ENCODE data around the gene SLC6A9.

Gene SLC6A9

DNA sequence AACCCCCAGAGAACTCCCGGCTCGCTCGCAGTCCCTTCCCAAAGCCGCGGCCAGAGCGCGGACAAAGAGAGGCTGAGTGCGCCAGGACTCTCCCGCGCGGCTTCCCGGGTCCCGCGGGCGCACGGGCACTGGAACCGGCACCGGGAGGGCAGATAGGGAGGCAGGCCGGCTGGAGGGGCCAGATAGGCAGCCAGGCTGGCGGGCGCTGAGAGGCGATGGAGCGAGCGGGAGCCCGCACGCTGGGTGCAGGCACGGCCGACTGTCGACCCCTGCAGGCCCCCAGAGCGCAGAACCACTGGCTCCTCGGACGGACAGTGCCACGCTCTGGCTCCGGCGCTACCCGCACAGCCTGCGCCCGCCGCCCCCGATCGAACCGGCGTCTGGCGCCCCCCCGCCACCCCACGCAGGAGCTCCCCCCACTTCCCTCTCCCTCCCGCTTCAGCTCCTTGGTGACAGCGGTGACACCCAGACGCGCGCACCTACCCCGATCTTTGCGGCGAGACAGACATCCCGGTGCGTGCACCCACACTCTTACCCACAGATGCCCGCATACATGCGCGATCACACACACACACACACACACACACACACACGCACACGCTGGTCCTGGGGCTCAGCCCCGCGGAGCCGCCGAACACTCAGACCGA, 534 bp downstream of the SLC6A9 start:
- no peaks in the 10 kb centered on the region for H3K27me3 ChIP-seq (replicated peaks; ENCODE audit: control insufficient read depth, insufficient read depth, low read length)
- H3K4me3 ChIP-seq (replicated peaks; ENCODE audit: low read depth, low read length) = peak overlapping the region; percentile 71
- DNase-seq (ENCODE audit: extremely low read depth, insufficient read length) = no peak
- no peaks in the 10 kb centered on the region for H3K36me3 ChIP-seq (ENCODE audit: control insufficient read depth, insufficient read depth, low read length)
- TF ChIP-seq, protein P1, sequence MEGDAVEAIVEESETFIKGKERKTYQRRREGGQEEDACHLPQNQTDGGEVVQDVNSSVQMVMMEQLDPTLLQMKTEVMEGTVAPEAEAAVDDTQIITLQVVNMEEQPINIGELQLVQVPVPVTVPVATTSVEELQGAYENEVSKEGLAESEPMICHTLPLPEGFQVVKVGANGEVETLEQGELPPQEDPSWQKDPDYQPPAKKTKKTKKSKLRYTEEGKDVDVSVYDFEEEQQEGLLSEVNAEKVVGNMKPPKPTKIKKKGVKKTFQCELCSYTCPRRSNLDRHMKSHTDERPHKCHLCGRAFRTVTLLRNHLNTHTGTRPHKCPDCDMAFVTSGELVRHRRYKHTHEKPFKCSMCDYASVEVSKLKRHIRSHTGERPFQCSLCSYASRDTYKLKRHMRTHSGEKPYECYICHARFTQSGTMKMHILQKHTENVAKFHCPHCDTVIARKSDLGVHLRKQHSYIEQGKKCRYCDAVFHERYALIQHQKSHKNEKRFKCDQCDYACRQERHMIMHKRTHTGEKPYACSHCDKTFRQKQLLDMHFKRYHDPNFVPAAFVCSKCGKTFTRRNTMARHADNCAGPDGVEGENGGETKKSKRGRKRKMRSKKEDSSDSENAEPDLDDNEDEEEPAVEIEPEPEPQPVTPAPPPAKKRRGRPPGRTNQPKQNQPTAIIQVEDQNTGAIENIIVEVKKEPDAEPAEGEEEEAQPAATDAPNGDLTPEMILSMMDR (IDR thresholded peaks at IDR 0.05; ENCODE audit: insufficient read depth, low read length, poor library complexity, severe bottlenecking) = peak; percentile 32

DNA sequence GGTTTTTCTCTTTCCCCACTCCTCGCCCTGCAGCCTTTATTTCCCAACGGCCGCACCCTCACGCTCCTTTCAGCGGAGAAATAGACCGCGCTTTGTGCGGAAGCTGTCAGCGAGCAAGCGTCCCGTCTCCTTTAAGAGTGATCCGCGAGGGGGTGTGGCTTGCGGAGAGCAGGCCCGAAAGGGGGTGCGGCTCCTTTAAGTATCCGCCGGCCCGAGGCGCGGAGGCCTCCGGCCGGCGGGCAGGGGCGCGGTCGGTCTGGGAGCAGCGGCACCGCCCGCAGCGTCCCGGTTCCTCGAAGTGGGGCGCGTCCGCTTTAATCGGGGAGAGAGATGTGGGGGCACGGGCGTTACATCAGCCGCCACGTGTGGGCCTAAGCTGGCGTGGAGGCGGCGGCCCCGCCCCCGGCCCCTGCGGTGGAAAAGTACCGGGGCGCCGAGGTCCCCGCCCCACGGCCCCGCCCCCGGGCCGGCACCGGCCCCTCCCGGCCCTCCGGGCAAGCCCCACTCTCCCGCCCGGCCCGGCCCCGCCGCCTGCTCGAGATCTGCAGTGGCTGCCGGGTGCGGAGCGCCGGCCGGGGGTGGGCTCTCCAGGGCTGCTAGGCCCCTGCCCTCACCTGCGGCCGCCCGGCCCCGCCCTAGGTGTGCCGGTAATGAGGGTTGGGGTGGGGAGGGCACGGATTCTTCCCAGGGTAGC, 1.2 kb downstream of the SLC6A9 start:
- Histone ChIP-seq H3K27me3 (replicated peaks; ENCODE audit: control insufficient read depth, insufficient read depth, low read length) (no peaks in the 10 kb centered on the region), H3K4me3 (replicated peaks; ENCODE audit: low read depth, low read length) (peak overlapping the region; percentile 71), H3K36me3 (ENCODE audit: control insufficient read depth, insufficient read depth, low read length) (no peaks in the 10 kb centered on the region)
- TF ChIP-seq, protein P1 (IDR thresholded peaks at IDR 0.05; ENCODE audit: insufficient read depth, low read length, poor library complexity, severe bottlenecking) = no peak
- DNase-seq (ENCODE audit: extremely low read depth, insufficient read length) = peak; percentile 90

DNA sequence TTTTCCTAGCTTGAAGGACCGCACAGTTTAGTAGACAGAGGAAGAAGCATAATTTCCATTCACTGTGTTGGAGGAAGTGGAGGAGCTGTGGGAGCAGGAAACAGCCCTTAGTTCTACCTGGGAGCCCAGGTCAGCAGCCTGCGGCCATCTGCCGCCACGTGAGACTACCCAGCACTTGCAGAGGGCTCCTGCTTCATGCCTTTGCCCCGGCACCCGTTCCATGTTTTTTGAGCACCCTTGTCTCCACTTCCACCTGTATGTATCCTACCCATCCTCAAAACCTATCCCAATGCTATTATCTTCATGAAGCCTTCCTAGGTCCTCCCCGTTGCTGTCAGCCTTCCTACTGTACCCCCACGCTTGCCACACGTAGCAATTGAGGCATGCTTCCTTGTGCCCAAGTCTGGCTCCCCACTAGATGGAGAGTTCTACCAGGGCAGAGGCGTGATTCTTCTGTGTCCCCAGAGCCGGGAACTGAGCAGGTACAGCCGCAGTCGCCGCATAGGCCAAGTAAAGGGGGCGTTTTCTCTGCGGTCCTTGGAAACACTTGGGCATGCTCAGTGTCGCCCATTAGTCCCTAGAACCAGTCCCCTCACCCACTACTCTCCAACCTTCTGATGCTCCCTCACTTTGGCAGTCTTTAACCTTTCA, 1.9 kb downstream of the SLC6A9 start:
- DNase-seq (ENCODE audit: extremely low read depth, insufficient read length) = no peak

DNA sequence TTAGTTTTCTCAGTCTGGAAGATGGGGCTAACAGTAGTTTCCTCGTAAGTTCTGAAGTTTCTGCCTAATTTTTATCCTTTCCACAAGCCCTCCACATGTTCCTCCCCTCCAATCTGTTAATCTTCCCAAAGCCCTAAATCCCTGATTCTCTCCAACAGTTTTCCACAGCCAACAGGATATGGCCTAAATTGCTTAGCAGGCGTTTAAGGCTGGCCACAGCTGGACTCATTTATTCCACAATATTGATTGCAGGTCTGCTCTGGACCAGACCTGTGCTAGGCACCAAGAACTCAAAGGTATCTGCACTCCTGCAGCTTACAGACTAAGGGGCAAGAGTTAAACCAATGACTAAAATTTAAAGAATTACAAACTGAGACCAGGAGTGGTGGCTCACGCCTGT, 3.9 kb downstream of the SLC6A9 start:
- H3K4me3 ChIP-seq (replicated peaks; ENCODE audit: low read depth, low read length) = no peak overlapping the region
- no peaks in the 10 kb centered on the region for H3K27me3 ChIP-seq (replicated peaks; ENCODE audit: control insufficient read depth, insufficient read depth, low read length)
- DNase-seq (ENCODE audit: extremely low read depth, insufficient read length) = no peak

More for the DNA sequence above, 1.9 kb downstream of the SLC6A9 start:
- peak overlapping the region; percentile 71 for H3K4me3 ChIP-seq (replicated peaks; ENCODE audit: low read depth, low read length)
- no peaks in the 10 kb centered on the region for H3K36me3 ChIP-seq (ENCODE audit: control insufficient read depth, insufficient read depth, low read length)
- H3K27me3 ChIP-seq (replicated peaks; ENCODE audit: control insufficient read depth, insufficient read depth, low read length) = no peaks in the 10 kb centered on the region
- TF ChIP-seq, protein P1 (IDR thresholded peaks at IDR 0.05; ENCODE audit: insufficient read depth, low read length, poor library complexity, severe bottlenecking) = no peak

DNA sequence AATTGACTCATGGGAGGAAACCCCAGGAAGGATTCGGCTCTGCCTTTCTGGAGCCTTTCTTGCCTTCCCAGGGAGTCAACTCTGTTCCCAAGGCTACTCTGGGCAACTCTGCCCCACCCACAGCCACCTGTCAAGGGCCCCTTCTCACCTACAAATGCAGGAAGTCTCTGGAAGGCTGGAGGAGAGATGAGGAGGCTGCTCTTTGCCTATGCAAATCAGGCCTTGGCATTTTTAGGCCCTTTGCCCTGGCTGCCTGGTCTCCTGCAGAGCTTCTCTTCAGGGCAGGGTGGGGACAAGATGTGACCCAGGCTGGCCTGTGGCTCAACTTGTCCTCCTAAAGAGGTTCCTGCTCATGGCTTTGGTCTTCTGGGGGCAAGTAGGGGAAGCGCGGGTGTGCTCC, 5.4 kb downstream of the SLC6A9 start:
- Histone ChIP-seq H3K4me3 (replicated peaks; ENCODE audit: low read depth, low read length) (no peak overlapping the region), H3K27me3 (replicated peaks; ENCODE audit: control insufficient read depth, insufficient read depth, low read length) (no peaks in the 10 kb centered on the region), H3K36me3 (ENCODE audit: control insufficient read depth, insufficient read depth, low read length) (no peaks in the 10 kb centered on the region)
- no peak for DNase-seq (ENCODE audit: extremely low read depth, insufficient read length)
- TF ChIP-seq, protein P1 (IDR thresholded peaks at IDR 0.05; ENCODE audit: insufficient read depth, low read length, poor library complexity, severe bottlenecking) = no peak

More for the DNA sequence above, 3.9 kb downstream of the SLC6A9 start:
- no peaks in the 10 kb centered on the region for H3K36me3 ChIP-seq (ENCODE audit: control insufficient read depth, insufficient read depth, low read length)
- TF ChIP-seq, protein P1 (IDR thresholded peaks at IDR 0.05; ENCODE audit: insufficient read depth, low read length, poor library complexity, severe bottlenecking) = no peak
